ENCODE data around the gene TUBB8. TPM values are rescaled to one million over a fixed set of nuclear protein-coding genes. Genes with fewer than 3 reads are reported as not detected.

The TUBB8 gene
- total RNA-seq, 1 experiment from 2014 or later, result 0.24 TPM

DNA sequence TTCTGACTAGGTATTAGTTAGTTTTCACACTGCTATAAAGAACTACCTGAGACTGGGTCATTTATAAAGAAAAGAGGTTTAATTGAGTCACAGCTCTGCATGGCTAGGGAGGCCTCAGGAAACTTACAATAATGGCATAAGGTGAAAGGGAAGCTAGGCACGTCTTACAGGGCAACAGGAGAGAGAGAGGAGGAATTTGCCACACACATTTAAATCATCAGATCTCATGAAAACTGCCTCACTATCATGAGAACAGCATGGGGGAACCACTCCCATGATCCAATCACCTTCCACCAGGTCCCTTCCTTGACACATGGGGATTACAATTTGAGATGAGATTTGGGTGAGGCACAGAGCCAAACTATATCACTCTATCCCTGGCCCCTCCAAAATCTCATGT lies 45.5 kb upstream of the TUBB8 start:
- Histone ChIP-seq H3K9me3 (ENCODE audit: low read depth, low read length, poor library complexity, severe bottlenecking) (peaks cover 6% of the 10 kb centered on the region), H3K36me3 (ENCODE audit: insufficient read depth, low read length, poor library complexity, severe bottlenecking) (no peaks in the 10 kb centered on the region), H3K27me3 (replicated peaks; ENCODE audit: insufficient read depth, low read depth, low read length, poor library complexity) (no peaks in the 10 kb centered on the region), H3K4me1 (ENCODE audit: insufficient read depth, low read length, poor library complexity, severe bottlenecking) (no peaks in the 10 kb centered on the region), H3K4me3 (ENCODE audit: low read depth, low read length, poor library complexity, severe bottlenecking) (no peak overlapping the region), H3K27ac (ENCODE audit: low read depth, low read length, poor library complexity, severe bottlenecking) (no peak overlapping the region)
- no TSS peak for BruUV-seq (replicated peaks)
- DNase-seq (ENCODE audit: low spot score), result no peak
- TF ChIP-seq, protein P1, sequence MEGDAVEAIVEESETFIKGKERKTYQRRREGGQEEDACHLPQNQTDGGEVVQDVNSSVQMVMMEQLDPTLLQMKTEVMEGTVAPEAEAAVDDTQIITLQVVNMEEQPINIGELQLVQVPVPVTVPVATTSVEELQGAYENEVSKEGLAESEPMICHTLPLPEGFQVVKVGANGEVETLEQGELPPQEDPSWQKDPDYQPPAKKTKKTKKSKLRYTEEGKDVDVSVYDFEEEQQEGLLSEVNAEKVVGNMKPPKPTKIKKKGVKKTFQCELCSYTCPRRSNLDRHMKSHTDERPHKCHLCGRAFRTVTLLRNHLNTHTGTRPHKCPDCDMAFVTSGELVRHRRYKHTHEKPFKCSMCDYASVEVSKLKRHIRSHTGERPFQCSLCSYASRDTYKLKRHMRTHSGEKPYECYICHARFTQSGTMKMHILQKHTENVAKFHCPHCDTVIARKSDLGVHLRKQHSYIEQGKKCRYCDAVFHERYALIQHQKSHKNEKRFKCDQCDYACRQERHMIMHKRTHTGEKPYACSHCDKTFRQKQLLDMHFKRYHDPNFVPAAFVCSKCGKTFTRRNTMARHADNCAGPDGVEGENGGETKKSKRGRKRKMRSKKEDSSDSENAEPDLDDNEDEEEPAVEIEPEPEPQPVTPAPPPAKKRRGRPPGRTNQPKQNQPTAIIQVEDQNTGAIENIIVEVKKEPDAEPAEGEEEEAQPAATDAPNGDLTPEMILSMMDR (conservative IDR thresholded peaks at IDR 0.05; ENCODE audit: low read depth, low read length), result no peak
- TF ChIP-seq EZH2 (IDR thresholded peaks at IDR 0.05; ENCODE audit: borderline replicate concordance, low read depth, low read length, poor library complexity, severe bottlenecking), result no peak
- CTCF ChIA-PET, result no interaction called here
- POLR2A ChIA-PET (ENCODE audit: low non-redundant PET), result no interaction called here
- intact Hi-C loops (cut with micrococcal nuclease; ENCODE audit: unreplicated experiment), result no loop called here

DNA sequence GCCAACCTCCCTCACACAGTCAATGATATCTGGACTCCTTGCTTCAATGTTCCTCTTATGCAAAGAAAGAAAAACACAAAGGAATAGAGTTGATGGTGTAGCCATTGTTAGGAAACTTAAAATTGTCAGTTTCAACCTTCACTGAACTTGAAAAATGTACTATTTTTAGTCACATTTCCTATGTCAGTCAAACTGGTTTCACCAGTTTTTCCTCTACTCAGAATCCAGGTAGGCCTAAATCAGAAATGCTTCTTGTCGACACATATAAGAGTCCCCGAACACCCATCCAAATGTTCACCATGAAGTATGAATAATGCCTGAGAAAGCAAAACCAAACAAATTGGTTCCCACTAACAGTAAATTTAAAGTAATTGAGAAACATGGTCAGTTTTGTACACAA lies 43.8 kb upstream of the TUBB8 start:
- Histone ChIP-seq H3K9me3 (ENCODE audit: low read depth, low read length, poor library complexity, severe bottlenecking) (peaks cover 6% of the 10 kb centered on the region), H3K27ac (ENCODE audit: low read depth, low read length, poor library complexity, severe bottlenecking) (no peak overlapping the region), H3K27me3 (replicated peaks; ENCODE audit: insufficient read depth, low read depth, low read length, poor library complexity) (no peaks in the 10 kb centered on the region), H3K4me1 (ENCODE audit: insufficient read depth, low read length, poor library complexity, severe bottlenecking) (no peaks in the 10 kb centered on the region), H3K4me3 (ENCODE audit: low read depth, low read length, poor library complexity, severe bottlenecking) (no peak overlapping the region), H3K36me3 (ENCODE audit: insufficient read depth, low read length, poor library complexity, severe bottlenecking) (no peaks in the 10 kb centered on the region)
- CTCF ChIA-PET, result no interaction called here
- intact Hi-C loops (cut with micrococcal nuclease; ENCODE audit: unreplicated experiment), result no loop called here
- POLR2A ChIA-PET (ENCODE audit: low non-redundant PET), result no interaction called here
- no peak for DNase-seq (ENCODE audit: low spot score)
- no peak for TF ChIP-seq EZH2 (IDR thresholded peaks at IDR 0.05; ENCODE audit: borderline replicate concordance, low read depth, low read length, poor library complexity, severe bottlenecking)
- TF ChIP-seq, protein P1 (conservative IDR thresholded peaks at IDR 0.05; ENCODE audit: low read depth, low read length), result no peak
- no TSS peak for BruUV-seq (replicated peaks)

DNA sequence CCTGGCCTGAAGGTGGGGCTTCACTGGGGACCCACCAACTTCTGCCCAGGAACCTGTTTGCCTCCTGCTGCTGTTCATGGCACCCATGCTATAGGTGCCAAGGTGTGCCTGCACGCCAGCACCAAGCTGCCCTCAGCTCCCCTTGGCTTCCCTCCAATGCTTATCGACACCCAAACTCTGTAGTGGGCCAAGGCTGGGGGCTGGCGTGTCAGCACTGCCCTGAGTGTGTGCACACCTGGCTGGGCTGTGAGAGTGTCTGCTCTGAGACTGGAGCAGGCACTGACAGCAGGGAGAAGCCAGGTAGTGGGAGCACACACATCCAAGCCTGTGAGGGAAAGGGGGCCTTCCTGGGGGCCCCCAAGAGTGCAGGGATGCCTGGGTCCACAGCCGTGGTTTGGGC lies 43.1 kb upstream of the TUBB8 start:
- H3K27me3 ChIP-seq (replicated peaks; ENCODE audit: insufficient read depth, low read depth, low read length, poor library complexity), result no peaks in the 10 kb centered on the region
- intact Hi-C loops (cut with micrococcal nuclease; ENCODE audit: unreplicated experiment), result no loop called here
- H3K4me3 ChIP-seq (ENCODE audit: low read depth, low read length, poor library complexity, severe bottlenecking), result no peak overlapping the region
- H3K27ac ChIP-seq (ENCODE audit: low read depth, low read length, poor library complexity, severe bottlenecking), result no peak overlapping the region
- DNase-seq (ENCODE audit: low spot score), result no peak
- H3K4me1 ChIP-seq (ENCODE audit: insufficient read depth, low read length, poor library complexity, severe bottlenecking), result no peaks in the 10 kb centered on the region
- ChIA-PET POLR2A (ENCODE audit: low non-redundant PET) (no interaction called here), CTCF (no interaction called here)
- TF ChIP-seq EZH2 (IDR thresholded peaks at IDR 0.05; ENCODE audit: borderline replicate concordance, low read depth, low read length, poor library complexity, severe bottlenecking), result no peak
- TF ChIP-seq, protein P1 (conservative IDR thresholded peaks at IDR 0.05; ENCODE audit: low read depth, low read length), result no peak
- H3K9me3 ChIP-seq (ENCODE audit: low read depth, low read length, poor library complexity, severe bottlenecking), result peaks cover 6% of the 10 kb centered on the region
- no TSS peak for BruUV-seq (replicated peaks)
- no peaks in the 10 kb centered on the region for H3K36me3 ChIP-seq (ENCODE audit: insufficient read depth, low read length, poor library complexity, severe bottlenecking)
